LNCaP clone FGC (cell line): Measurements from ENCODE around the gene TYRP1.
A peak's percentile ranks its signal among the peaks of the same experiment; 100 is the strongest.

Experiments used
- DNase-seq: peaks from one replicate; pipeline ENCODE4 v3.0.0-alpha.2; 2011; ENCODE audit warnings: low read depth
- H3K4me3 ChIP-seq: 2 replicates; pipeline ENCODE4 v1.5.1; 2011; ENCODE audit warnings: mild to moderate bottlenecking, low read depth, low read length, control low read depth
- TF ChIP-seq, protein P1 (sequence below): IDR thresholded peaks from 2 replicates; pipeline ENCODE4 v1.5.1; 2012; ENCODE audit warnings: mild to moderate bottlenecking; ENCODE audit not compliant: control insufficient read depth, insufficient read depth; ENCODE audit errors: extremely low read depth

TYRP1 gene

DNA sequence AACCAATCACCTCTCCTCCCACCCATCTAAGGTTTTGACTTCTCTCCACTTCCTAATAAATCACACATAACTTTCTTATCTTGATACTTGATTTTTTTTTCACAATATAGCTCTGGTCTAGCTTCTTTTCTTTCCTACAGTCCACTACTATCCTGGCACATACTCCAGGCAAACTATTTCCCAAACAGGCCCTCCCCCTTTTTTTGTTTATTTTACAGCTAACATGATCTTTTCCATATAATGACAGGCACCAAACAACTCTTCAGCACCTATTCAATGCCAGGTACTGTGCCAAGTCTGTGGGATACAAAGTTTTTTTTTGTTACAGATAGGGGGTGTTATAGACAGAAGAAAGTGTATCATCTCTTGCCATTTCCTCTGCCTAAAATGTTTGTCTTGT lies 7.9 kb downstream of the TYRP1 start:
- H3K4me3 ChIP-seq, result no peak overlapping the region
- no peak for DNase-seq
- TF ChIP-seq, protein P1, sequence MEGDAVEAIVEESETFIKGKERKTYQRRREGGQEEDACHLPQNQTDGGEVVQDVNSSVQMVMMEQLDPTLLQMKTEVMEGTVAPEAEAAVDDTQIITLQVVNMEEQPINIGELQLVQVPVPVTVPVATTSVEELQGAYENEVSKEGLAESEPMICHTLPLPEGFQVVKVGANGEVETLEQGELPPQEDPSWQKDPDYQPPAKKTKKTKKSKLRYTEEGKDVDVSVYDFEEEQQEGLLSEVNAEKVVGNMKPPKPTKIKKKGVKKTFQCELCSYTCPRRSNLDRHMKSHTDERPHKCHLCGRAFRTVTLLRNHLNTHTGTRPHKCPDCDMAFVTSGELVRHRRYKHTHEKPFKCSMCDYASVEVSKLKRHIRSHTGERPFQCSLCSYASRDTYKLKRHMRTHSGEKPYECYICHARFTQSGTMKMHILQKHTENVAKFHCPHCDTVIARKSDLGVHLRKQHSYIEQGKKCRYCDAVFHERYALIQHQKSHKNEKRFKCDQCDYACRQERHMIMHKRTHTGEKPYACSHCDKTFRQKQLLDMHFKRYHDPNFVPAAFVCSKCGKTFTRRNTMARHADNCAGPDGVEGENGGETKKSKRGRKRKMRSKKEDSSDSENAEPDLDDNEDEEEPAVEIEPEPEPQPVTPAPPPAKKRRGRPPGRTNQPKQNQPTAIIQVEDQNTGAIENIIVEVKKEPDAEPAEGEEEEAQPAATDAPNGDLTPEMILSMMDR, result no peak

DNA sequence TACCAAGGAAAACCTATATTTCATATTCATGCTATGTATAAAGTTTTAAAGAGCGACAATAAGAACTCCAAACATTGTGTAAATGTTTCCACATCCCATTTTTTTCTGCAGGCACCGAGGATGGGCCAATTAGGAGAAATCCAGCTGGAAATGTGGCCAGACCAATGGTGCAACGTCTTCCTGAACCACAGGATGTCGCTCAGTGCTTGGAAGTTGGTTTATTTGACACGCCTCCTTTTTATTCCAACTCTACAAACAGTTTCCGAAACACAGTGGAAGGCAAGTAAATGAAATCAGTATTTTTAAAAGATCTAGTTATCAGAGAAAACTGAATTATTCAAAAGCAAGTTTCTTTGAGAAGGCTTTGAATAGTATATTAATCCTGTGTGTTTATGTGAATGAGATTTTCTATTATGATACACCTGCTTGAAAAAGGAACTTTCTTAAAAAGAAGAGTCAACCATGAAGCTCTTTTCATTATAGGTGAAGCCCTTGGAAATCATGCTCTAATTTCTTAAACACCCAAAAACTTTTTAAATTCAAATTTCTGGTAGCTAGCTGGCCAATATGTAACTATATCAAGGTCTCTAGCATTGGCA lies 9.1 kb downstream of the TYRP1 start:
- TF ChIP-seq, protein P1, result peak; percentile 83
- DNase-seq, result peak; percentile 66
- H3K4me3 ChIP-seq, result no peak overlapping the region

DNA sequence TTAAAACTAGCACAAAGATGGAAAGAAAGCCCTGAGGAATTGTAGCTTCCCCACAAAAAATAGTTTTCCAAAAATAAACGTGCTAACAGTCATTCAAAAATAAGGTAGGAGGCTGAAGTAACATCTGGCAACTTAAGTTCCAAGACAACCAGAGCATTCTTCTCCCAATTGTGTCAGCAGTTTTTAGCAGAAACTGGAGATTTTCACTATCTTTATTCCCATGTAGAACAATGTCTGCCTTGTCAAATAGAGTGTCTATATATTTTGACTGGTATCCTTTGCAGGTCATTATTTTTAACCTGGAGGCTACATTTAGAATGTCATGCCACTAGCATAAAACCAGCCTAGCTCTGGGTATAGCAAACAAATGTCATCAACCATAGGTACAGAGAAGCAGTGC lies 10.8 kb downstream of the TYRP1 start:
- TF ChIP-seq, protein P1, result no peak
- no peak overlapping the region for H3K4me3 ChIP-seq
- no peak for DNase-seq

DNA sequence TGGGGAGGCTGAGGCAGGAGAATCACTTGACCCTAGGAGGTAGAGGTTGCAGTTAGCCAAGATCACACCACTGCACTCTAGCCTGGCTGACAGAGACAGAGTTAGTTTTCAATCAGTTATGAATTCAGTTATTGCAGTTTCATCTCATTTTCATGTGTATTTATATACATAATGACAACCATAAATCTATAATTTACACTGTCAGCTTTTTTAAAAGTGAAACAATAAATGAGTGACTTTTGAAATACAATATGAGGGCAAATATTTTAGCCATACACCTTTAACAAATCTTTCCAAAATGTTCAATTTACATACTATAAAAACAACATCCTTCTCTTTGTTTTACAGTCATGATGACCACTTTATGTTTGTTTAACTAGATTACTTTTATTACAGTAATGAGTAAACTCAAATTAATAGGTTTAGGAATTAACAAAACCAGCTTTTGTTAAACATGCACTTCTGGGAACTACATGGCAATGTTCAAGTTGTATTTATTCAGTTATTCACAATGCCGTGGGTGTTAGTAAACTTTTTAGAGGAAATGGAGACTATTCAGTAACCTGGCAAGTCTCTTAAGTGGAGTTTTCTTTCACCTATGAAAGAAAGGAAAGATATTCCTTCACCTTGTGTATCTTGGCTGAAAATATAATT lies 12.7 kb downstream of the TYRP1 start:
- DNase-seq, result peak; percentile 46
- H3K4me3 ChIP-seq, result peak overlapping the region; percentile 19; the same call in 1 of the 2 replicates
- TF ChIP-seq, protein P1, result no peak

DNA sequence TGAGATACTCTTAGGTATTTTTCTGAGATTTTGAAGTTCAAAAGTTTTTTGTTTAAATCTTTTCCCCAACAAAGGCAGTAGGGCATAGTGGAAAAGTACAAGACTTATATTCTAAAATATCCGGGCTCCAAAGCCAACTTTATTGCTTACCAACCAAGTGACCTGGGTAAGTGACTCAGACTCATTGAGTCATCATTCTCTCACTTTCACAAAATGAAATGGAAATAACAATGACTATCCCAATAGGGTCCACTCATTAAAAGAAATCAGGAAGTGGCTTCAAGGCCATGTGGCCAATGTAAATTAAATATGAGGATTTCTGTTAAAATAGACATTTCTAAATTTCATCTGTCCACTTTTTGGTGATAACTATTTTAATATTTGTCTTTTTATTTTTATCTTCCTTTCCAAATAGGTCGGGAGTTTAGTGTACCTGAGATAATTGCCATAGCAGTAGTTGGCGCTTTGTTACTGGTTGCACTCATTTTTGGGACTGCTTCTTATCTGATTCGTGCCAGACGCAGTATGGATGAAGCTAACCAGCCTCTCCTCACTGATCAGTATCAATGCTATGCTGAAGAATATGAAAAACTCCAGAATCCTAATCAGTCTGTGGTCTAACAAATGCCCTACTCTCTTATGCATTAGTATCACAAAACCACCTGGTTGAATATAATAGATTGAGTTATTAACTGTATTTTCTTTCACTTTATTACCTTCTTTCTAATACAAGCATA lies 15.5 kb downstream of the TYRP1 start:
- H3K4me3 ChIP-seq, result no peak overlapping the region
- TF ChIP-seq, protein P1, result no peak
- DNase-seq, result no peak

DNA sequence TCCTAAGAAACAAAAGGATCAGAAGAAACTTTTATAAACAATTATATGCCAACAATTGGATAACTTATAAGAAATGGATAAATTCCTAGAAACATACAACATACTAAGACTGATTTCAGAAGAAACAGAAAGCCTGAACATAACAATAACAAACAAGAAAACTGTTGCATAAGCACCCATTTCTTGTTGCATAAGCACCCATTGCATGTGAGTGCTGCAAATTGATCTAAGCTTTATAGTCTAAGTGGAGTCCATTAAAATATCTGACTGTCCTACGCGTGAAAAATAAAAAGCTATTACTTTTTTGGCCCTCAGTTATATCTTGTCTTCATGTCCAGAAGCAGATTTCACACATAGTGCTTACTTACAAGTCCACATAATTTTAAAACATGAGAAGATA lies 19.3 kb downstream of the TYRP1 start:
- no peak overlapping the region for H3K4me3 ChIP-seq
- TF ChIP-seq, protein P1, result no peak
- DNase-seq, result no peak

DNA sequence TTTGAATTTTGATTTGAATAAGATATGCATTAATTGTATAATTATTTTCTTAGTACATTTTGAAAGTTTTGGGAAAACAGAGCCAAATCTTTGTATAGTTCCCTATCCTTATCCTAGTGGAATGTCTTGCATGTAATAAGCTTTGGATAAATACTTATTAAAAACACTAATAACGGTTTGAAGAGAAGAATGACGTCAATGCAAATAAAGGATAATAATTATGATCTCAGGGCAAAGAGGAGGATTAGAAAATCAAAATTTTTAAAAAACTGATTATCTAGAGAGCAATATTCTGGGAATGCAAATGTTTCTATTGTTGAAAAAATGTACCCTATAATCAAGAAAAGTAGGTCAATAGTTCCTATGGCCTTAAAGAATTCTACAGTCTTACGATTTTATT lies 22.1 kb downstream of the TYRP1 start:
- DNase-seq, result no peak
- no peak overlapping the region for H3K4me3 ChIP-seq
- TF ChIP-seq, protein P1, result no peak
